Middle frontal gyrus (tissue), 1 donor: ENCODE data around the gene SSC5D.

Experiments used
- DNase-seq: peaks from one replicate; pipeline ENCODE4 v3.0.0-alpha.2; 2015; ENCODE audit warnings: low spot score; ENCODE audit errors: extremely low spot score

The SSC5D gene

GRCh38 chr19:55552620-55553019 lies 64.4 kb downstream of the SSC5D start:
- no peak for DNase-seq

- no peak for DNase-seq
Observed at GRCh38 chr19:55553217-55554182, 65.3 kb downstream of the SSC5D start.

GRCh38 chr19:55554302-55554701 lies 66.1 kb downstream of the SSC5D start:
- DNase-seq, result no peak

- DNase-seq, result no peak
Observed at GRCh38 chr19:55554741-55555152, 66.5 kb downstream of the SSC5D start.

- no peak for DNase-seq
Observed at GRCh38 chr19:55559684-55560083, 71.4 kb downstream of the SSC5D start.

- DNase-seq, result no peak
Observed at GRCh38 chr19:55563261-55563690, 75.0 kb downstream of the SSC5D start.

- no peak for DNase-seq
Observed at GRCh38 chr19:55566823-55567222, 78.6 kb downstream of the SSC5D start.

GRCh38 chr19:55567708-55568328 lies 79.6 kb downstream of the SSC5D start:
- DNase-seq, result no peak
